ENCODE data around the gene CTSH.
A peak's percentile ranks its signal among the peaks of the same experiment; 100 is the strongest.

Gene CTSH, protein sequence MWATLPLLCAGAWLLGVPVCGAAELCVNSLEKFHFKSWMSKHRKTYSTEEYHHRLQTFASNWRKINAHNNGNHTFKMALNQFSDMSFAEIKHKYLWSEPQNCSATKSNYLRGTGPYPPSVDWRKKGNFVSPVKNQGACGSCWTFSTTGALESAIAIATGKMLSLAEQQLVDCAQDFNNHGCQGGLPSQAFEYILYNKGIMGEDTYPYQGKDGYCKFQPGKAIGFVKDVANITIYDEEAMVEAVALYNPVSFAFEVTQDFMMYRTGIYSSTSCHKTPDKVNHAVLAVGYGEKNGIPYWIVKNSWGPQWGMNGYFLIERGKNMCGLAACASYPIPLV

DNA sequence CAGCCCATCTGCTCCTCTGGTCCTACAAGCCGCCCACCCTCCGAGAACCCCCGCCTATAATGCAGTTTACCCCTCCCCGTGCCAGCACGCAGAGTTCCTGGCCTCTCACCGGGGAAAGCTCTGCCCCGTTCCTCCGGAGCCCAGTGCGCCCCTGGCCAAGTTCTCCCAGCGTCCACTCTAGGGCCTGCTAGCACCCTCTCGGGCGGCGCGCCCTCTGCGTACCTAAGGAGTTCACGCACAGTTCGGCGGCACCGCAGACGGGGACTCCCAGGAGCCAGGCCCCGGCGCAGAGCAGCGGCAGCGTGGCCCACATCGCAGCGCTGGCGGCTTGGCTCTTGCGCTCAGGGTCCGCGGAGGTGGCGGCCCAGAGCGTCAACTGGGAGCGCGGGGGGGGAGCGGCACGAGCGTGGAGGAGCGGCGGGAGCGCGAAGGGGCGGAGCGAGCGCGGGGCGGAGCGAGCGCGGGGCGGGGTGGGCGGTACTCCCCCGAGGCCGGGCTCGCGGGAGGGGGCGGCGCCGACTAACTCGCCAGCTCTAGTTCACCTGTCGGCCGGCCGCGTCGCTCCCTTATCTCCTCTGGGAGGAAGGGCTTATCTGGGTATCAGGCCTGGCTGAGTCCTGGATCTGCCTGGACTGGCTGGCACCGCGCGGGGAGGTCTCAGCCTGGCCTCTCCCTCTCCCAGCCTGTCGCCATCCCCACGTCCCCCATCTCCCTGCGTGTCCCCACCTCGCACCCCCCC, at the start of gene CTSH:
CTSH (minus strand) TSS at position 378 of the 739 bp plus-strand sequence; CDS start at position 313, 65 bp downstream.
- intact Hi-C loops (cut with DNase I) = no loop called here
- peak; percentile 44 to 96 (median 76) for DNase-seq

DNA sequence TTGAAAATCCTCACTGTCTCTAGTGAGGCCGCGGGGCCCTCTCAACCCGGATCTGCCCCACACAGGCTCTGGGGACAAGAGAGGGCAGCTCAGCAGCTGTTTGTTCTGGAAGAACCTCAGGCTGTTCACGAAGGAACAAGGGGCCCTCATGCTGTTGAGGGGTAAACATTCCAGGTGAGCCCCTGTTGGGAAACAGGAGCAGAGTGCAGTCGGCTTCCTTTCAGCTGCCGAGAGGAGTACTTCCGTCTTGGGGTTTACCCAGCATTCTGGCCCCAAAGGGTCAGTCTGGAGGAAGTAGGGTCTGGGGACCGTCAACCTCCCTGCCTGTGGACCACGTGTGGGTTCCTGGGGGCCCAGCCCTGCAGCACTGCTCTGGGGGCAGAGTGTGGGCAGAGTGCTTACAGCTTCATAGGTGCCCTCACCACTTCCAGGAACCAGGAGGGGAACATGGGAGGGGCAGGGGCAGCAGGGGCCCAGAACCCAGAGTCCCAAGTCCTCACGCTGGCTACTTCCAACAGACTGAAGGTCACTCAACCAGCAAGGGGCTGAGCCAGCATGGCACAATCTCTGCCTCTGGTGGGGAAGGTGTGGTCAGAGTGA, 49.2 kb upstream of the CTSH start:
- DNase-seq = no peak

DNA sequence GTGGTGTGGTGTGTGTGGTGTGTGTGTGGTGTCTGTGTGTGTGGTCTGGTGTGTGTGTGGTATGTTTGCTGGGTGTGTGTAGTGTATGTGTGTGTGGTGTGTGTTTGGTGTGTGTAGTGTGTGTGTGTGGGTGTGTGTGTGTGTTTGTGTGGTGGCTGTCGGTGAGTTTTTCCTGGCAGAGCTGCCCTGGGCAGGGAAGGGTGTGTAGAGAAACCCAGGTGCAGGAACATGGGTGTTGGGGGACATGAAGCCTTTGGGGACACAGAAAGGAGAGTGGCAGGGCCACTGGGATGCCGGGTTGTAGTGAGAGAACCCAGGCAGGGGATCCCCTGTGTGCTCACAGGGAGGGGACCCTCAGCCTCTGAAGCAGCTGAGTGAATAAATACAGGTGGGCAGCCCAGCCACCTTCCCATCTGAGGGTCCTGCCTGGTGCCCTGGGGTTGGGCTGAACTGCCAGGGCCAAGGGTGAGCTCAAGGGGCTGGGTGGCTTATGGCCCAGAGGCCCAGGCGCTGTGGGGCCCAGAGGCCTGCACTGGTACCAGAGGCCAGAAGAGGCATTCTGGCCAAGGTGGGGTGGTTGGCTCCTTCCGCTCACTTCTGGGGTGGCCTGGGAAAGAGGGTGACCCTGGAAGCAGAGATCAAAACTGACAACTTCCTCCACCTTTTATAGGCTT, 48.5 kb upstream of the CTSH start:
- peak in 1 of 10 donors; percentile 64 for DNase-seq
- intact Hi-C loops (cut with DNase I) = no loop called here

More for the DNA sequence above, 49.2 kb upstream of the CTSH start:
- intact Hi-C loops (cut with DNase I) = no loop called here

DNA sequence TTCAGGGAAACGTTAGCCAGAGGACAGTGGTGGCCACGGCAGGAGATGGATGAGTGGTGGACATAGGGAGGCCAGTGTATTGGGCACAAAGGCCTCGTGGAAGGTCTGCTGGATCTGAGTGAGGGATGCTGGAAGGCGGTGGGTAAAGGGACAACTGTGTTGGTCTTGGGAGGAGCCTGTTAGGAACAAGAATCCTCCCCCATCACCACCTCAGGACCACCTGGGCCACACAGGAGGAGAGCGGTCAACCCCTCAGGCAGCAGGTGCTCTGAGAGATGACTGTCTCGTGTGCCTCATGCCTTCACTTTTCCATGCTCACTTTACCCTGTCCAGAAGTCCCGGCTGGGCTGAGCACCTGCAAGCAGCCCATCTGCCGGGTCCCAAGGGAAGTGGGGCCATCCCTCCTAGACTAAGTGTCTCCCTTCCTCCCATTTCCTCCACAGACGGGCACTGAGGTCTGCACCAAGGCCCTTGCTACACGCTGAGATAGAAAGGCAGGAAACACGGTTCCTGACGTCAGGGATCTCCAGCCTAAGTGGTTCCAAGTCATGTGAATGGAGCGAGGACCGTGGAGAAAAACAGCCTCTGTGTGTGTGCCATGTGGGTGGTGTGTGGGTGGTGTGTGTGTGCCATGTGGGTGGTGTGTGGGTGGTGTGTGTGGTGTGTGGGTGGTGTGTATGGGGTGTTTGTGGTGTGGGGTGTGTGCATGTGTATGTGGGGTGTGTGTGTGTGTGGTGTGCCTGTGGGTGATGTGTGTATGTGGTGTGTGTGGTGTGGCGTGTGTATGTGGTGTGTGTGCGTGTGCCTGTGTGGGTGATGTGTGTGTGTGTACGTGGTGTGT, 47.8 kb upstream of the CTSH start:
- intact Hi-C loops (cut with DNase I) = no loop called here
- peak in 1 of 10 donors; percentile 31 for DNase-seq

DNA sequence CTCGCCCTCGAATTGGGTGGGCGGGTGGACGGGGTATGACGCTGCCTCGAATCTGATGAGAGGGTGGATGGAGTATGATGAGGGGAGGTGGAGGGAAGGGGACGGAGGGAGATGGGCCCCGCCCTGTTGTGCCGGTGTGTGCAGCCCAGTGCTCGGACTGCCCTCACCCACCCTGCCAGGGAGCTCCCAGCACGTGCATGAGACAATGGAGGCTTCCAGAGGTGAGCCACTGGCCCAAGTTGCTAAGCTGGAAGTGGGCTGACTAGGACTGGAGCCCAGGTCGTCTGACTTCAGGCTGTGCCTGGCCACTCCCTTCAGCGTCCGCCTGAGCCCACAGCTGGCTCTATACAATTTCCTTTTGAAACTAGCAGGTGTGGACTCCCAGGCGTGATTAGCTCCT, 47.0 kb upstream of the CTSH start:
- intact Hi-C loops (cut with DNase I) = no loop called here
- DNase-seq = peak in 3 of 10 donors; percentile 48 to 66 (median 66)

DNA sequence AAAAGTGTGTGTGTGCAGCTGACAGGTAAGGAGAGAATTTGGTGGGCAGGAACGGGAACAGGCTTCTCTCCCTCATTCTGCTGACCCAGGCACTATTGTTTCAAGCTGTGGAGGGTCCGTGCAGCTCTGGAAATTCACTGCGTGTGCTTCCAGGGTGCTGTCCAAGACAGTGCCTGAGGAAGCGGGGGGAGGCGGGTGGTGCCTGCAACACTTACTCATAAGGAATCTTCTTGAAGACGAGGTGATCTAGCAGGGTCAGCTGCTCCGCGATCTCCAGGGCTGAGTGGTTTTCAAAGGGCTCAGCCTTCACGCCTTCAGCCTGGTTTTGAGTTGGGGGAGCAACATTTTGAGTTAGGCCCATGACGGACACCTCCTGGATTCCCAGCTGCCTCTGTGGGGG, 46.6 kb upstream of the CTSH start:
- intact Hi-C loops (cut with DNase I) = no loop called here
- DNase-seq = peak in 3 of 10 donors; percentile 57 to 74 (median 59)

DNA sequence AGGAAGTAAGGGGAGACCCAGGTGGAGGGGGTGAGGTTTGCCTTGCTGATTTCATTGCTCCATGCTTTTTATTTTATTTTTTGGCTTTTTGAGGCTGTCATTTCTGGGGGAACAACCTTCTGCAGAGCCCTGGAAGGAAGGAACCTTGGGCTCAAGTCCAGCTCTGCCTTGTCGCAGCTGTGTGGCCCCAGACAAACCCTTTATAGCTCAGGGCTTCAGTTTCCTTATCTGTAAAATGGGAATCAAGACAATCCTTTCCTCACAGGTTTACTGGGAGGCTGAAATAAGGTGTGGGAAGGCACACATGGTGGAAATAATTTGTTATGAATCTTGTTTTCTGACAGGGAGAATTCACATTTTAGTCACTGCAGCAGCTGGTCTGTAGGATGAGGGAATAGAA, 45.4 kb upstream of the CTSH start:
- DNase-seq = peak in 2 of 10 donors; percentile 16 to 41
- intact Hi-C loops (cut with DNase I) = no loop called here

DNA sequence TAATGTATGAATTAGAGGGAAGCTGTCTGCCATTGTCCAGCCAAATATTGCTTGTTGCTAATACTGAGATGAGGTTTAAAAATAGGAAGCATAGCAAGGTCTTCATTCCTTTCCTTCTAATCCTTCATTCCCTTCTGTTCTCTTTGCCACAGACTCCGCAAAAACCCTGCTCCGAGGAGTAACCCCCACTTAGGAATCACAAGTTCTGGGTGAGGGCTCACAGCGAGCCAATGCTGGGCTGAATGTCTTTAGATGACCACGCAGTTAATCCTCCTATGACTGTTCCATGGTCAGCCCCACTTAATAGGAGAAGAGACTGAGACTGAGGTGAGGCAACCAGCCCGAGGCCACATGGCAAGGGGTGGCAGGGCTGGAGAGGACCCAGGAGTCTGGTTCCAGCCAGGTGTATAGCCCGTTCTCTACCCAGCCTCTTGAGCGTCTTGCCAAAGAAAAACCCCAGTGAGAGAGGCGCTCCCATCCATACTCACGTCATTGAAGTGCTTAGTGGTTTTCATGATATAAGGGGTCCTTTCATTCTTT, 44.9 kb upstream of the CTSH start:
- DNase-seq = peak in 3 of 10 donors; percentile 16 to 51 (median 33)
- intact Hi-C loops (cut with DNase I) = no loop called here

DNA sequence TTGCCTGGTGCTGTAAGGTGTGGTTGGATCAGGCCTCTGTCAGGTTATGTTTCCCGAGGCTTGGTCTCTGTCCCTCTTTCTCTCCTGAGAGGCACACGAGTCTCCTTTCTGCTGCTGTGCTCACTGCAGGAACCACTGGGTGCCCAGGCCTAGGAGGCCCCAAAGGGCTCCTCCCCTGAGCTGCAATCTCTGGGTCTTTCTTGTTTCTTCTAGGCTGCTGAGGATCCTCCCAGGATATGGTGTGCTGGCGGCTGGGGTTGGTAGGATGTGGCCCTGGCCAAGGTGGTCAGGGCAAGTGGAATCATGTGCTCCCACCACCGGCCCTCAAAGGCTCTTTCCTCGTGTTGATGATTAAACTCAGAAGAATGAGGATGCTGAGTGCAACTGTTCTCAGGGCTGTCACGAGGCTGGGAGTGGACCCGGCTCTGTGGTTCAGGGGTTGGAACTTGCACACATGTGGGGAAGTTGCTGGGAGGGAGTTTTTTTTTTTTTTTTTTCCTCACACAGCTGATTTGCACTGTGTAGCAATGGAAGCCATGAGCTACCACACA, 43.6 kb upstream of the CTSH start:
- intact Hi-C loops (cut with DNase I) = no loop called here
- peak in 6 of 10 donors; percentile 28 to 90 (median 58) for DNase-seq

DNA sequence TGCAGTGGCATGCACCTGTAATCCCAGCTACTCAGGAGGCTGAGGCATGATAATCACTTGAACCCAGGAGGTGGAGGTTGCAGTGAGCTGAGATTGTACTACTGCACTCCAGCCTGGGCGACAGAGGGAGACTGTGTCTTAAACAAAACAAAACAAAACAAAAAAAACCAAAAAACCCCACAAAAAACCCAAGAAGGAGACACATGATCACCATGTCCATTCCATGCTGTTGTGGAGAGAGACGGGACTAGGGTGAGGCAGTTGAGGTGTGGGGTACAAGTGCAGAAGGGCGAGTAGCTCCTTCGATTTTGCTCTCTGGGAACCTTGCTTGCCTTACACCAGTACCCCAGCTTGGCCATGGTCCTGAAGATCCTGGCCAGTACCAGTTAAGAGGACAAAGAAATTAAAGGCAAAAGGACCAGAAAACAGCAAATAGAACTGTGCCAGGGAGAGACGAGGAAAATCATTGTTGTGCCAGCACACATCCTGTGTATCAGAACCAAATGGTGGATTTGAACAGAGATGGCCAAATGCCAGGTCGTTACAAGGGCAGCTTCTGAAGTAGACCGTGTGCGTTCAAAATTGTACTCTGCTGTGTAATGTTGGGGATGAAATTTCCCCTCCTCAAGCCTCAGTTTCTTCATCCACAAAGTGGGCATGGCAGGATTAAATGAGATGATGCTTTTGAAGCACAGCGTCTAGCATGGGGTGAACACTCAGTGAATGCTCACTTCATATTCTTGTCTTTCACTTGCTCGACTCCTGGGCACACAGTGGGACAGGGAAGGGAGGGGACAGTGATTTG, 42.9 kb upstream of the CTSH start:
- intact Hi-C loops (cut with DNase I) = no loop called here
- DNase-seq = peak in 1 of 10 donors; percentile 35

DNA sequence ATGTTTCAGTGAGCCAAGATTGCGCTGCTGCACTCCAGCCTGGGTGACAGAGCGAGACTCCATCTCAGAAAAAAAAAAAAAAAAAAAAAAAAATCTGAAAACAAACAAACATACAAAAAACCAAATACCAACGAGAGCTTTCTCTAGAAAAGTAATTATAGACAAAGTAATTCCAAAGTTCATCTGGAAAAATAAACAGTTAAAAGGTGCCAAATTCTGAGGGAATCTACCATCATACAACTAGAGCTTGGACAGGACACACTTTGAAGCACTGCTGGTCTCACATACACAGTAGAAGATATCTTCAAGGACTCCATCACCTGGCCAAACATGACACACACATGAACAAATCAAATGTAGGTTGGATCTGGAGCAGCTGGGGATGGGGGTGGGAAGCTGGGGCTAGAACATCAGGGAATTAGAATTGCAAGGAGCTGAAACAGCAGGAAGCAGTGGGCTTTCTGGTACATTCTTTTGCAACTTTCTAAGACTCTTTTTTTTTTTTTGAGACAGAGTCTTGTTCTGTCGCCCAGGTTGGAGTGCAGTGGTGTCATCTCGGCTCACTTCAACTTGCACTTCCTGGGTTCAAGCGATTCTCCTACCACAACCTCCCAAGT, 41.1 kb upstream of the CTSH start:
- DNase-seq = no peak
- intact Hi-C loops (cut with DNase I) = no loop called here

DNA sequence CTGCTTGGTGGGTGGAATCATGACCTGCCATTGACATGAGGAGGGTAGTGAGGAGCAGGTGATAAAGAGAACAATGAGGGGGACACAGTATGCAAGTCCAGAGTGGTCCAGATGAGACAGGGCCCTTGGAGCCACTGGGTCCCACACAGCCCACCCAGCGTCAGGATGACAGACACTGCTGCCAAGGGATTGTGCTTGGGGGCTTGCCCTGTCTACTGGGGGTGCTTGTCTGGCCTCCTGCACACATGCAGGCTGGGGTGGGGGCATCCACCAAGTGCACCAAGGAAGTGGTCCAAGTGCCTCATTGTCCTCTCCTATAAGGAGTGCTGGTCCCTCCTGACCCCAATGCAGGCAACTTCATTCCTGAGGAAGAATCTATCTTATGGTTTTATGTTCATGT, 39.2 kb upstream of the CTSH start:
- peak in 1 of 10 donors; percentile 62 for DNase-seq
- intact Hi-C loops (cut with DNase I) = no loop called here

DNA sequence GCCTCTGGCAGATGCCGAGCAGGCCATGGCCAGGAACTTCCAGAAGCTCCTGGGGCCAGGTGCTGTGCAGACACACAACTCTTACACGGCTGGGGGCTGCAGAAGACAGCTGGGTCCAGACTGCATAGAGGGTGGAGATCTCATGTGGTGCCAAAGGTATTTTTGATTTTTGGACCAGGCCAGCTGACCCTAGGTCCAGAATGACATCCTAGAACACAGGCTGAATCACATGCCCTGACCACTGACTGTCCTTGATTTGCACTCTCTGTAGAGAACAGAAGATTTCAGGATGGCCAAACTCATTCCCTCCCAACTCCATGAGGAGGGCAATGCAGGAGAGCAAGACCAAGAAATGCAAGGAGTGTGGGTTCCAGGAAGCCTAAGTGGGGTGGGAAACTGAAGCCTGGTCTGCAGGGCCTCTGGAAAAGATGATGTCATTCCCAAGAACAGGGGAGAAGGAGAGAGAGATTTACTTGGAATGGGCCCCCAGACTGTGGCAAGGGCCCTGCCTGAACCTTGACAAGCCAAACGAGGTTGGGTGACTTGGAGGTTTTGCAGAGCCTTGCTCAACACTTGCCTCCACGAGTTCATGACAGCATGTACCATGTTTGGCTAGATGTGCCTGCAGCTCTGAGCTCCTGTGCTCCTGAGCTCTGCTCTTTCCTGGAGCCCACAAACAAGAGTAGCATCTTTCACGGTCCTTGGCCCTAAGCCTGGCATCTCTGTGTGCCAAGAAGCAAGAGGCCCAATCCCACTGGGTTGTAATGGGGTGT, 38.5 kb upstream of the CTSH start:
- intact Hi-C loops (cut with DNase I) = no loop called here
- peak in 1 of 10 donors; percentile 47 for DNase-seq

DNA sequence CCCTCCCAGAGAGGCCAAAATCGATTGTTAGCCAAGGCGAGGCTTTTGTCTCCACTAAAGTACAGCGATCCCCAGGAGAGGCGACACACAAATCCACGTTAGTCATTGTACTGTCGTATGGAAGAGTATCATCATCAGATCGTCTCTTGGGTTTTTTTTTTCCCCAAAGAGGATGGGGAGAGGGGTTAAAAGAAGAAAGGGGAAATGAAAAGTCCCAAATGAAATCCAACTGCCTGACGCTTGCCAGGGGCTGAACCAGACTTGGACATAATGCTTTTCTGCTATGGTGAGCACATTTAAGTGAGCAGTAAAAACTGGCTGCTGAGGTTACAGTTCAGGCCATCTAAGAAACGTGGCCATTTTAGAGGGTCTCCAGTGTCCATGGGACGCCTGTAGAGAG, 37.9 kb upstream of the CTSH start:
- intact Hi-C loops (cut with DNase I) = no loop called here
- DNase-seq = no peak

DNA sequence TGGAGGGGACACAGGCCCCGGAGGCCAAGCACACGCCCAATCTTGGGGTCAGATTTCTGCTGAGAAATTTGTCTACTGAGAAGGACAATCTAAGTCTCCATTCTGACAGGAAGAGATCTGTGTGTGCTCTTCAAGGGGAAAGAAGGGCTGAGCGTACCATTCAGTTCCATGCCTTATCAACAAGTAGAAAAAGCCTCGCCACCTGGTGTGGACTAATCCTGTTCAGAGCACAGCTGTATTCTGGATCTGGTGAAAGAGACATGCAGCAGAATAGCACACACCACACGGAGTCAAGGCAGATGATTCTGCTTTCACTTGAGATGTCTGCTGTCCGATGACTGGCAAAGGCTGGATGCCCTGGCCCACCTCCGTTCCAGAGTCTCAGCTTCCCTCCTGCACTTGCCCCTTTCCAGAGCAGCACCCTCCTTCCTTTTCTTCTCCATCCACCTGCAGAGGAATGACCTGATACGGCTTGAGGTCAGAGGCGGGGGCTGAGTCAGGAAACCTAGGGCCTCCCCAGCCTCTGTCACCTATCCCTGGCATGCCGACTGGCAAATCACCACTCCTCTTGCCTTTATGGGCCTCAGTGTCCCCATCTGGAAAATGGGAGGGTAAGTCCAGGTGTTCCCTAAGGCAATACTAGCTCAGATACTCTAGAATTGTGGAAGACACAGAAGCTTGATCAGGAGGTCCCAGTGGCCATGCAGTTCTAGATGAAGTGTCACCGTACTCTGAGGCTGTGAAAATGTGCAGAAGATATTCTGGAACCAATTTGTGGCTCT, 36.9 kb upstream of the CTSH start:
- DNase-seq = peak in 1 of 10 donors; percentile 7
- intact Hi-C loops (cut with DNase I) = no loop called here
